Naive thymus-derived CD4-positive, alpha-beta T cell (primary cell): ENCODE data around the gene ATP9A. TPM values are rescaled to one million over a fixed set of nuclear protein-coding genes. Genes with fewer than 3 reads are reported as not detected.

Experiments
- ATAC-seq: fragments of 150-1000 bp; cut with Tn5 transposase; 2 replicates; pipeline ENCODE4 v1.10.0; 2021; ENCODE audit warnings: mild to moderate bottlenecking, moderate library complexity
- CTCF ChIA-PET: fragments of 350-600 bp; sonication (Branson Sonifier 250); formaldehyde crosslinking; loops from one replicate; lab custom pipeline; 2021; ENCODE audit warnings: antibody characterized with exemption; lab: Charles Lee
- POLR2A ChIA-PET: fragments of 350-600 bp; sonication (Branson Sonifier 250); formaldehyde crosslinking; loops from one replicate; lab custom pipeline; 2021; ENCODE audit warnings: antibody characterized with exemption, inconsistent platforms; lab: Charles Lee
- DNase-seq, 9 donors: peaks; one replicate each; pipeline versions ENCODE4 v3.0.0 to v3.0.0-alpha.2; 2020 to 2022; ENCODE audit warnings: mixed read lengths in 1 of 9
- H3K27ac ChIP-seq: one replicate; pipeline ENCODE4 v1.7.0; 2013; ENCODE audit warnings: mild to moderate bottlenecking, low read depth, low read length, moderate library complexity
- H3K27me3 ChIP-seq, 2 donors: one replicate each; pipeline ENCODE4 v1.7.0; 2013; ENCODE audit warnings: low read length in 2 of 2, mild to moderate bottlenecking in 2 of 2, moderate library complexity in 2 of 2; ENCODE audit not compliant: control insufficient read depth in 2 of 2, insufficient read depth in 2 of 2
- H3K36me3 ChIP-seq, 3 experiments: 1 replicate in 2 of 3; 2 replicates in 1 of 3; pipeline ENCODE4 v1.7.0; 2013; ENCODE audit warnings: low read length in 3 of 3, mild to moderate bottlenecking in 3 of 3, moderate library complexity in 1 of 3; ENCODE audit not compliant: insufficient read depth in 3 of 3, control insufficient read depth in 2 of 3
- H3K4me1 ChIP-seq, 2 donors: one replicate each; pipeline ENCODE4 v1.7.0; 2013; ENCODE audit warnings: low read length in 2 of 2, mild to moderate bottlenecking in 2 of 2, moderate library complexity in 1 of 2; ENCODE audit not compliant: control insufficient read depth in 2 of 2, insufficient read depth in 2 of 2
- H3K4me3 ChIP-seq: 2 replicates; pipeline ENCODE4 v1.7.0; 2013; ENCODE audit warnings: mild to moderate bottlenecking, low read length
- H3K9me3 ChIP-seq, 3 experiments: 1 replicate in 2 of 3; 2 replicates in 1 of 3; pipeline ENCODE4 v1.7.0; 2013; ENCODE audit warnings: low read length in 3 of 3; ENCODE audit not compliant: control insufficient read depth in 2 of 3
- H3K27ac Mint-ChIP-seq, 9 donors: one replicate each; pipeline ENCODE4 v1.8.0; 2020 to 2022; ENCODE audit warnings: mixed read lengths in 9 of 9, mild to moderate bottlenecking in 8 of 9, moderate library complexity in 5 of 9, inconsistent platforms in 2 of 9
- H3K27me3 Mint-ChIP-seq, 5 donors: one replicate each; pipeline ENCODE4 v1.8.0; 2021 to 2022; ENCODE audit warnings: mixed read lengths in 5 of 5, mild to moderate bottlenecking in 1 of 5
- H3K36me3 Mint-ChIP-seq, 5 donors: one replicate each; pipeline ENCODE4 v1.8.0; 2020 to 2022; ENCODE audit warnings: mixed read lengths in 5 of 5, mild to moderate bottlenecking in 3 of 5, inconsistent platforms in 1 of 5
- H3K4me1 Mint-ChIP-seq, 7 donors: one replicate each; pipeline ENCODE4 v1.8.0; 2020 to 2022; ENCODE audit warnings: mixed read lengths in 7 of 7, mild to moderate bottlenecking in 3 of 7, inconsistent platforms in 1 of 7
- H3K4me3 Mint-ChIP-seq, 10 donors: one replicate each; pipeline ENCODE4 v1.8.0; 2020 to 2022; ENCODE audit warnings: mild to moderate bottlenecking in 10 of 10, mixed read lengths in 10 of 10, moderate library complexity in 6 of 10, inconsistent platforms in 2 of 10
- H3K9me3 Mint-ChIP-seq, 11 donors: one replicate each; pipeline ENCODE4 v1.8.0; 2020 to 2022; ENCODE audit warnings: mixed read lengths in 11 of 11, mild to moderate bottlenecking in 4 of 11, inconsistent platforms in 1 of 11, moderate library complexity in 1 of 11
- intact Hi-C, 2 donors: fragments of 100-400 bp; cut with micrococcal nuclease; formaldehyde crosslinking; loops; one replicate each; pipeline ENCODE4 v1.15.1; 2023
- polyA plus RNA-seq, 2 donors: library from polyadenylated mRNA; unstranded; fragments of 300-500 nt; fragmentation: Illumina TruSeq; gene quantifications; one replicate each; pipeline ENCODE4 v1.2.3, GENCODE V29; 2021
- total RNA-seq, 6 experiments: library from RNA in 5 of 6; stranded (reverse) in 5 of 6; gene quantifications; 1 replicate in 5 of 6; 2 replicates in 1 of 6; pipeline ENCODE4 v1.2.3 and lab custom pipeline; 2021 to 2026

ATP9A gene
- total and polyA plus RNA-seq, 7 experiments from 2014 or later, result 0.05 to 2.0 (median 0.83) TPM; not detected in 3

DNA sequence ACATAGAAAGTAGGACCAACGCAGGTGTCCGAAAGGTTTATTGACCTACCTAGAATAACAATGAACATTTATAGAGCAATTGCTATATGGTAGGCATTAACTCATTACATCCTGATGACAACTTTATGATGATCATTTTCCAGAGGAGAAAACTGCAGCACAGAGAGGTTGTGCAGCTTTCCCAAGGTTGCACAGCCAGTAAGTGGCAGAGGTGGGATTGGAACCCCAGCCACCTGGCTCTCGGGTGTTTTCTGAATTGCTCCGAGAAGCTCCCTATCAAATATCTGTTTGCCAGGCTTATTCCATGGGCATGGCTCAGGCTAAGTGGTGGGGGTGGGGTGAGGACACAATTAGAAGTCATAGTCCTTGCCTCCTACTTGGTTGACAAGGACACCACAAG is 201.6 kb downstream of the ATP9A start:
- Histone ChIP-seq H3K36me3 (no peaks in the 10 kb centered on the region), H3K9me3 (peaks cover 0 to 3% (median 0%) of the 10 kb centered on the region in 3 experiments), H3K27ac (no peak overlapping the region), H3K4me1 (peaks cover 3 to 5% of the 10 kb centered on the region in 2 donors), H3K27me3 (peaks cover 6 to 13% of the 10 kb centered on the region in 2 donors), H3K4me3 (no peak overlapping the region)
- Mint-ChIP-seq H3K9me3 (peaks cover 0 to 17% (median 6%) of the 10 kb centered on the region in 11 donors), H3K4me1 (peaks cover 2 to 20% (median 8%) of the 10 kb centered on the region in 7 donors), H3K36me3 (peaks cover 0 to 10% (median 5%) of the 10 kb centered on the region in 5 donors), H3K27me3 (peaks cover 11 to 62% (median 19%) of the 10 kb centered on the region in 5 donors), H3K4me3 (no peak overlapping the region), H3K27ac (no peak overlapping the region)
- ATAC-seq, result no peak
- CTCF ChIA-PET, result no interaction called here
- POLR2A ChIA-PET, result no interaction called here
- intact Hi-C loops, result no loop called here
- no peak for DNase-seq

- Histone ChIP-seq H3K27me3 (peaks cover 13 to 22% of the 10 kb centered on the region in 2 donors), H3K4me3 (no peak overlapping the region), H3K4me1 (peaks cover 9 to 11% of the 10 kb centered on the region in 2 donors), H3K27ac (no peak overlapping the region), H3K36me3 (no peaks in the 10 kb centered on the region), H3K9me3 (peaks cover 0 to 3% (median 0%) of the 10 kb centered on the region in 3 experiments)
- DNase-seq (no peak), ATAC-seq (no peak)
- H3K9me3 Mint-ChIP-seq, result peaks cover 0 to 17% (median 6%) of the 10 kb centered on the region in 11 donors
- H3K36me3 Mint-ChIP-seq, result peaks cover 0 to 10% (median 5%) of the 10 kb centered on the region in 5 donors
- no peak overlapping the region for H3K4me3 Mint-ChIP-seq
- H3K27ac Mint-ChIP-seq, result peak overlapping the region in 1 of 9 donors; percentile 48
- POLR2A ChIA-PET, result no interaction called here
- peaks cover 22 to 72% (median 30%) of the 10 kb centered on the region in 5 donors for H3K27me3 Mint-ChIP-seq
- peaks cover 10 to 30% (median 18%) of the 10 kb centered on the region in 7 donors for H3K4me1 Mint-ChIP-seq
- CTCF ChIA-PET, result interaction anchor here (0.5 to 1.1 kb wide), 2 partner anchors 52 to 193 kb away, joined by 3 read pairs; no protein-coding TSS in a partner anchor
- intact Hi-C loops, result no loop called here
Observed at GRCh38 chr20:51565298-51566144, 202.7 kb downstream of the ATP9A start.

DNA sequence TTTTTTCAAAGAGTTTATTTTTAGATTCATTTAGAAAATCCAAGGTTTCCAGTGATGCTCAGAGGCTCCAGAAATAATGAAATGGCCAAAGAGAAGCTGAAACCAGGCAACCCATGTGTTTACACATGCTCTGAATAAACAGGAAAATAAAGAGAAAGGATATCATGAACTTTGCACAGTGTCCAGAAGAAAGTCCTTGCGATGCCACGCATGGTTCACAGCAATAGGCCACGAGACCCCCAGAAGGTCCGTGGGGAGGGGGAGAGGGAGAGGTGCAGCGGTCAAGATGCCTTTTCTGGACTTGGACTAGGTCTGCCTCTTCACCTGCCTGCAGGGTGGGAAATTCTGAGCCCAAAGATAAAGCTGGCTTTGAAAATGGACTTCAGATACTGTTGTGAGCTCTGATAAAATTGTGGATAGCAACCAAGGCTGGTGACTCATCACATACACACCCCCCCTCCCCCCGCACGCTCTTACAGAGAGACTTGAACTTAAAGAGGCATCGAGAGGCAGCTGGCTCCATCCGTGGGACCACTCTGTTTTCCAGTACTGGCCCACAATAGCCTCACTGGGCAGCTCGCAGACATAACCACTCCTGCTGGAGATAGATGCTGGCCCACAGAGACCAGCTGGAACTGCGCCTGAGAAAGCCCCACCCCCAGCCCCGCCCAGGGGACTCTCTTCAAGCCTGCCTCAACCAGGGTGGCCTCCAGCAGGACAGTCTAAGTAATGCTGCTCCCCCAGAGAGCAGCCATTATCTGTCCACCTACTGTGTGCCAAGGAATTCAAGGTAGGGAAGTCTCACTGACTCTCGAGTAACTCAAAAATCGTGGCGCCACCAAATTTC is 204.5 kb downstream of the ATP9A start:
- peak overlapping the region in 8 of 10 donors; percentile 29 to 78 (median 48) for H3K4me3 Mint-ChIP-seq
- peaks cover 0 to 9% (median 4%) of the 10 kb centered on the region in 5 donors for H3K36me3 Mint-ChIP-seq
- peaks cover 35 to 81% (median 46%) of the 10 kb centered on the region in 5 donors for H3K27me3 Mint-ChIP-seq
- no peak overlapping the region for H3K27ac ChIP-seq
- ChIA-PET CTCF (interaction anchor here (1.2 kb wide), 1 partner anchor 177 kb away, joined by 7 read pairs; no protein-coding TSS in a partner anchor), POLR2A (interaction anchor here (0.7 to 1.1 kb wide), 3 partner anchors 9 to 72 kb away, joined by 3 to 4 read pairs (median 3); partner anchors contain the start of gene NFATC2)
- peaks cover 0 to 3% (median 0%) of the 10 kb centered on the region in 3 experiments for H3K9me3 ChIP-seq
- peaks cover 10 to 36% (median 19%) of the 10 kb centered on the region in 7 donors for H3K4me1 Mint-ChIP-seq
- ATAC-seq (no peak), DNase-seq (no peak)
- intact Hi-C loops, result no loop called here
- H3K36me3 ChIP-seq, result no peaks in the 10 kb centered on the region
- H3K4me1 ChIP-seq, result peaks cover 9 to 11% of the 10 kb centered on the region in 2 donors
- H3K9me3 Mint-ChIP-seq, result peaks cover 0 to 10% (median 4%) of the 10 kb centered on the region in 11 donors
- H3K27ac Mint-ChIP-seq, result no peak overlapping the region
- H3K4me3 ChIP-seq, result no peak overlapping the region
- H3K27me3 ChIP-seq, result peaks cover 16 to 32% of the 10 kb centered on the region in 2 donors

GRCh38 chr20:51563174-51563485 is 205.1 kb downstream of the ATP9A start:
- Mint-ChIP-seq H3K4me3 (peak overlapping the region in 8 of 10 donors; percentile 32 to 84 (median 72)), H3K27ac (no peak overlapping the region), H3K4me1 (peaks cover 10 to 36% (median 19%) of the 10 kb centered on the region in 7 donors), H3K27me3 (peaks cover 35 to 79% (median 49%) of the 10 kb centered on the region in 5 donors), H3K9me3 (peaks cover 0 to 4% (median 2%) of the 10 kb centered on the region in 11 donors), H3K36me3 (peaks cover 0 to 3% (median 0%) of the 10 kb centered on the region in 5 donors)
- no peak overlapping the region for H3K4me3 ChIP-seq
- intact Hi-C loops, result no loop called here
- ChIA-PET POLR2A (interaction anchor here (0.7 to 1.1 kb wide), 3 partner anchors 10 to 71 kb away, joined by 3 to 4 read pairs (median 3); partner anchors contain the start of gene NFATC2), CTCF (interaction anchor here (0.7 to 1.2 kb wide), 2 partner anchors 15 to 176 kb away, joined by 3 to 7 read pairs; no protein-coding TSS in a partner anchor)
- DNase-seq (no peak), ATAC-seq (no peak)
- H3K36me3 ChIP-seq, result no peaks in the 10 kb centered on the region
- H3K9me3 ChIP-seq, result peaks cover 0 to 1% (median 0%) of the 10 kb centered on the region in 3 experiments
- peaks cover 16 to 34% of the 10 kb centered on the region in 2 donors for H3K27me3 ChIP-seq
- H3K27ac ChIP-seq, result no peak overlapping the region
- H3K4me1 ChIP-seq, result peaks cover 9 to 11% of the 10 kb centered on the region in 2 donors

GRCh38 chr20:51562332-51563173 is 205.6 kb downstream of the ATP9A start:
- H3K27me3 Mint-ChIP-seq, result peaks cover 38 to 77% (median 53%) of the 10 kb centered on the region in 5 donors
- no peaks in the 10 kb centered on the region for H3K9me3 Mint-ChIP-seq
- no peak overlapping the region for H3K27ac Mint-ChIP-seq
- H3K27ac ChIP-seq, result no peak overlapping the region
- H3K9me3 ChIP-seq, result no peaks in the 10 kb centered on the region
- H3K4me1 Mint-ChIP-seq, result peaks cover 10 to 36% (median 19%) of the 10 kb centered on the region in 7 donors
- DNase-seq (peak in 5 of 9 donors; percentile 12 to 32 (median 21)), ATAC-seq (peak; percentile 32)
- ChIA-PET CTCF (interaction anchor here (0.6 to 1.2 kb wide), 3 partner anchors 14 to 176 kb away, joined by 3 to 7 read pairs (median 3); no protein-coding TSS in a partner anchor), POLR2A (interaction anchor here (0.7 to 1.1 kb wide), 3 partner anchors 10 to 71 kb away, joined by 3 to 4 read pairs (median 3); partner anchors contain the start of gene NFATC2)
- H3K36me3 Mint-ChIP-seq, result no peaks in the 10 kb centered on the region
- H3K4me3 Mint-ChIP-seq, result peak overlapping the region; percentile 66 to 84 (median 74)
- H3K36me3 ChIP-seq, result no peaks in the 10 kb centered on the region
- peak overlapping the region; percentile 49 for H3K4me3 ChIP-seq
- intact Hi-C loops, result loop anchor here in 1 of 2 donors (1.0 kb wide), 2 partner anchors 33 to 176 kb away; no protein-coding TSS in a partner anchor
- H3K27me3 ChIP-seq, result peaks cover 16 to 37% of the 10 kb centered on the region in 2 donors
- H3K4me1 ChIP-seq, result peaks cover 9 to 11% of the 10 kb centered on the region in 2 donors
